Measurements from ENCODE around the gene AXIN2.

AXIN2 gene

GRCh38 chr17:65519462-65519861 is 42.0 kb downstream of the AXIN2 start:
- Histone ChIP-seq H3K9me3 (ENCODE audit: insufficient read depth, low read length) (no peaks in the 10 kb centered on the region; the same call in 1 of the 2 replicates), H3K36me3 (ENCODE audit: insufficient read depth, insufficient read length, low read length) (no peaks in the 10 kb centered on the region), H3K4me1 (ENCODE audit: insufficient read depth, insufficient read length) (peaks cover 14% of the 10 kb centered on the region), H3K4me3 (ENCODE audit: insufficient read length, low read depth) (no peak overlapping the region), H3K9ac (ENCODE audit: insufficient read length, low read depth) (no peak overlapping the region), H3K27me3 (ENCODE audit: insufficient read depth, insufficient read length) (no peaks in the 10 kb centered on the region)
- TF ChIP-seq SUZ12 (IDR thresholded peaks at IDR 0.05; ENCODE audit: extremely low read depth, insufficient read depth, insufficient read length) (no peak), ZNF274 (IDR thresholded peaks at IDR 0.05; ENCODE audit: low read depth, low read length) (no peak), YY1 (IDR thresholded peaks at IDR 0.05; ENCODE audit: insufficient read depth, insufficient read length) (no peak)
- no peak for DNase-seq (ENCODE audit: low read depth, low spot score)

- no peaks in the 10 kb centered on the region for H3K27me3 ChIP-seq (ENCODE audit: insufficient read depth, insufficient read length)
- no peaks in the 10 kb centered on the region for H3K36me3 ChIP-seq (ENCODE audit: insufficient read depth, insufficient read length, low read length)
- H3K9ac ChIP-seq (ENCODE audit: insufficient read length, low read depth): no peak overlapping the region
- no peak for DNase-seq (ENCODE audit: low read depth, low spot score)
- H3K4me3 ChIP-seq (ENCODE audit: insufficient read length, low read depth): no peak overlapping the region
- H3K4me1 ChIP-seq (ENCODE audit: insufficient read depth, insufficient read length): peaks cover 10% of the 10 kb centered on the region
- H3K9me3 ChIP-seq (ENCODE audit: insufficient read depth, low read length): no peaks in the 10 kb centered on the region; the same call in 1 of the 2 replicates
- TF ChIP-seq ZNF274 (IDR thresholded peaks at IDR 0.05; ENCODE audit: low read depth, low read length) (no peak), YY1 (IDR thresholded peaks at IDR 0.05; ENCODE audit: insufficient read depth, insufficient read length) (no peak), SUZ12 (IDR thresholded peaks at IDR 0.05; ENCODE audit: extremely low read depth, insufficient read depth, insufficient read length) (no peak)
Measured at GRCh38 chr17:65518256-65518655, 43.2 kb downstream of the AXIN2 start.

GRCh38 chr17:65515959-65516948 is 45.2 kb downstream of the AXIN2 start:
- peaks cover 3% of the 10 kb centered on the region for H3K4me1 ChIP-seq (ENCODE audit: insufficient read depth, insufficient read length)
- no peak overlapping the region for H3K9ac ChIP-seq (ENCODE audit: insufficient read length, low read depth)
- H3K4me3 ChIP-seq (ENCODE audit: insufficient read length, low read depth): no peak overlapping the region
- no peaks in the 10 kb centered on the region for H3K27me3 ChIP-seq (ENCODE audit: insufficient read depth, insufficient read length)
- no peaks in the 10 kb centered on the region for H3K36me3 ChIP-seq (ENCODE audit: insufficient read depth, insufficient read length, low read length)
- TF ChIP-seq ZNF274 (IDR thresholded peaks at IDR 0.05; ENCODE audit: low read depth, low read length): no peak
- TF ChIP-seq SUZ12 (IDR thresholded peaks at IDR 0.05; ENCODE audit: extremely low read depth, insufficient read depth, insufficient read length): no peak
- no peak for TF ChIP-seq YY1 (IDR thresholded peaks at IDR 0.05; ENCODE audit: insufficient read depth, insufficient read length)
- no peak for DNase-seq (ENCODE audit: low read depth, low spot score)
- no peaks in the 10 kb centered on the region; the same call in 1 of the 2 replicates for H3K9me3 ChIP-seq (ENCODE audit: insufficient read depth, low read length)

GRCh38 chr17:65515512-65515911 is 45.9 kb downstream of the AXIN2 start:
- no peak for DNase-seq (ENCODE audit: low read depth, low spot score)
- TF ChIP-seq YY1 (IDR thresholded peaks at IDR 0.05; ENCODE audit: insufficient read depth, insufficient read length): no peak
- TF ChIP-seq ZNF274 (IDR thresholded peaks at IDR 0.05; ENCODE audit: low read depth, low read length): no peak
- no peak for TF ChIP-seq SUZ12 (IDR thresholded peaks at IDR 0.05; ENCODE audit: extremely low read depth, insufficient read depth, insufficient read length)
- peaks cover 4% of the 10 kb centered on the region for H3K9me3 ChIP-seq (ENCODE audit: insufficient read depth, low read length)
- H3K4me1 ChIP-seq (ENCODE audit: insufficient read depth, insufficient read length): peaks cover 3% of the 10 kb centered on the region
- H3K9ac ChIP-seq (ENCODE audit: insufficient read length, low read depth): no peak overlapping the region
- H3K4me3 ChIP-seq (ENCODE audit: insufficient read length, low read depth): no peak overlapping the region
- H3K36me3 ChIP-seq (ENCODE audit: insufficient read depth, insufficient read length, low read length): no peaks in the 10 kb centered on the region
- H3K27me3 ChIP-seq (ENCODE audit: insufficient read depth, insufficient read length): no peaks in the 10 kb centered on the region

- DNase-seq (ENCODE audit: low read depth, low spot score): no peak
- H3K27me3 ChIP-seq (ENCODE audit: insufficient read depth, insufficient read length): no peaks in the 10 kb centered on the region
- no peak overlapping the region for H3K4me3 ChIP-seq (ENCODE audit: insufficient read length, low read depth)
- H3K9ac ChIP-seq (ENCODE audit: insufficient read length, low read depth): no peak overlapping the region
- no peaks in the 10 kb centered on the region for H3K36me3 ChIP-seq (ENCODE audit: insufficient read depth, insufficient read length, low read length)
- TF ChIP-seq YY1 (IDR thresholded peaks at IDR 0.05; ENCODE audit: insufficient read depth, insufficient read length): no peak
- TF ChIP-seq ZNF274 (IDR thresholded peaks at IDR 0.05; ENCODE audit: low read depth, low read length): no peak
- no peak for TF ChIP-seq SUZ12 (IDR thresholded peaks at IDR 0.05; ENCODE audit: extremely low read depth, insufficient read depth, insufficient read length)
- H3K9me3 ChIP-seq (ENCODE audit: insufficient read depth, low read length): peaks cover 12% of the 10 kb centered on the region
- peaks cover 3% of the 10 kb centered on the region for H3K4me1 ChIP-seq (ENCODE audit: insufficient read depth, insufficient read length)
Measured at GRCh38 chr17:65514541-65514940, 46.9 kb downstream of the AXIN2 start.

GRCh38 chr17:65514082-65514481 is 47.4 kb downstream of the AXIN2 start:
- Histone ChIP-seq H3K9me3 (ENCODE audit: insufficient read depth, low read length) (peaks cover 12% of the 10 kb centered on the region), H3K36me3 (ENCODE audit: insufficient read depth, insufficient read length, low read length) (no peaks in the 10 kb centered on the region), H3K27me3 (ENCODE audit: insufficient read depth, insufficient read length) (no peaks in the 10 kb centered on the region), H3K9ac (ENCODE audit: insufficient read length, low read depth) (no peak overlapping the region), H3K4me1 (ENCODE audit: insufficient read depth, insufficient read length) (peaks cover 3% of the 10 kb centered on the region), H3K4me3 (ENCODE audit: insufficient read length, low read depth) (no peak overlapping the region)
- TF ChIP-seq YY1 (IDR thresholded peaks at IDR 0.05; ENCODE audit: insufficient read depth, insufficient read length) (no peak), SUZ12 (IDR thresholded peaks at IDR 0.05; ENCODE audit: extremely low read depth, insufficient read depth, insufficient read length) (no peak), ZNF274 (IDR thresholded peaks at IDR 0.05; ENCODE audit: low read depth, low read length) (no peak)
- no peak for DNase-seq (ENCODE audit: low read depth, low spot score)

- no peaks in the 10 kb centered on the region for H3K4me1 ChIP-seq (ENCODE audit: insufficient read depth, insufficient read length)
- no peak overlapping the region for H3K9ac ChIP-seq (ENCODE audit: insufficient read length, low read depth)
- peaks cover 12% of the 10 kb centered on the region for H3K9me3 ChIP-seq (ENCODE audit: insufficient read depth, low read length)
- TF ChIP-seq YY1 (IDR thresholded peaks at IDR 0.05; ENCODE audit: insufficient read depth, insufficient read length) (no peak), ZNF274 (IDR thresholded peaks at IDR 0.05; ENCODE audit: low read depth, low read length) (no peak), SUZ12 (IDR thresholded peaks at IDR 0.05; ENCODE audit: extremely low read depth, insufficient read depth, insufficient read length) (no peak)
- no peak overlapping the region for H3K4me3 ChIP-seq (ENCODE audit: insufficient read length, low read depth)
- no peaks in the 10 kb centered on the region for H3K27me3 ChIP-seq (ENCODE audit: insufficient read depth, insufficient read length)
- DNase-seq (ENCODE audit: low read depth, low spot score): no peak
- no peaks in the 10 kb centered on the region for H3K36me3 ChIP-seq (ENCODE audit: insufficient read depth, insufficient read length, low read length)
Measured at GRCh38 chr17:65511316-65511715, 50.1 kb downstream of the AXIN2 start.

Data from NT2/D1 (cell line).